ENCODE measurements around the gene SLC17A5.
"Not testable (repeated sequence)": the region's sequence is repeated elsewhere in the genome, so short reads cannot be mapped to it uniquely, and the experiment has no call there.

SLC17A5 gene

DNA sequence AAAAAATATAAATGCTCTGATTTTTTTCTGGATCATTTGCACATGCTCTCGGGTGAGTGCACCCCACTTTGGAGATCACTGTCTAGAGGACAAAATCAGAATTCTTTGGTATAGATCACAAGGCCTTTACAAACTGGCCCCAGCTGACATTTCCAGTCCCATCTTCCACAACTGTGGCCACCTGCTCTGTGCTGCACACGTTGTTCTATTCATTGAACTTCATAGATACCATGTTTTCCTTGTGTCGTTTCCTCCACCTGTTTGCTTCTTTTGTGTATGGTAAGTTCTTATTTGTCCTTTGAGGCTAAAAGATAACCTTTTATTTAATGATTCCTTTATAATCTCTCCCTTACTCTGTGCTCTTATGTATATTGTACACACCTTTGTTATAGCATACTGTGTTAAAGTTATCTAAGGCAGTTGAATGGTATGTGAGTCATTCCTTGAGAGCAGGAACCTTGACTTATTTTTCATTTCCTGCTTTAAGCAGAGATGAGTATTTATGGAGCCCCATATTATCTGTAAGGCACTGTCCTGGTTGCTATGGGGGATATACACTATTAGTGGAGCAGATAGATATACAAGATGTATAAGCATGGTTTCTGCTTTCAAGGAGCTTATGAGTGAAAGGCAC lies 12.0 kb upstream of the SLC17A5 start:
- DNase-seq (ENCODE audit: low read depth, low spot score): no peak

DNA sequence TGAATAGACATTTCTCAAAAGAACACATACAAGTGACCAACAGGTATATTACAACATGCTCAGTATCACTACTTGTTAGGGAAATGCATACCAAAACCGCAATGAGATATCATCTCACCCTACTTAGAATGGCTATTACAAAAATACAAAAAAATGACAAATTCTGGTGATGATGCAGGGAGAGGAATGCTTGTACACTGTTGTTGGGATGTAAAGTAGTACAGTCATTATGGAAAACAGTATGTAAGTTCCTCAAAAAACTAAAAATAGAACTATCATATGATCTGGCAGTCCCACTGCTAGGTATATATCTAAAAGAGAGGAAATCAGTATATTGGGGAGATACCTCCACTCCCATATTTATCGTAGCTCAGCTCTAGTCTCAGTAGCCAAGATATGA lies 10.9 kb upstream of the SLC17A5 start:
- no peak for DNase-seq (ENCODE audit: low read depth, low spot score)

DNA sequence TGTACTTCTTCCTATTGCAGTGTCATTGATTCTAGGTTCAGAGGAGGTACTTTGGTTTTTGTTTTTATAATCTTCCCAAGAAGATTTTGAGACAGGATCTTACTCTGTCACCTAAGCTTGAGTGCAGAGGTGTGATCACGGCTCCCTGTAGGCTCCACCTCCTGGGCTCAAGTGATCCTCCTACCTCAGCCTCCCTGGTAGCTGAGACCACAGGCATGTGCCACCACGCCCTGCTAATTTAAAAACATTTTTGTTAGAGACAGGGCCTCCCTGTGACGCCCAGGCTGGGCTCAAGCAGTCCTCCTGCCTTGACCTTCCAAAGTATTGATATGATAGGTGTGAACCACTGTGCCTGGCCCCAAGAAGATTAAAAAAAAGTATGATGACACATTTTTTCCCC lies 3.4 kb upstream of the SLC17A5 start:
- no peak for DNase-seq (ENCODE audit: low read depth, low spot score)

DNA sequence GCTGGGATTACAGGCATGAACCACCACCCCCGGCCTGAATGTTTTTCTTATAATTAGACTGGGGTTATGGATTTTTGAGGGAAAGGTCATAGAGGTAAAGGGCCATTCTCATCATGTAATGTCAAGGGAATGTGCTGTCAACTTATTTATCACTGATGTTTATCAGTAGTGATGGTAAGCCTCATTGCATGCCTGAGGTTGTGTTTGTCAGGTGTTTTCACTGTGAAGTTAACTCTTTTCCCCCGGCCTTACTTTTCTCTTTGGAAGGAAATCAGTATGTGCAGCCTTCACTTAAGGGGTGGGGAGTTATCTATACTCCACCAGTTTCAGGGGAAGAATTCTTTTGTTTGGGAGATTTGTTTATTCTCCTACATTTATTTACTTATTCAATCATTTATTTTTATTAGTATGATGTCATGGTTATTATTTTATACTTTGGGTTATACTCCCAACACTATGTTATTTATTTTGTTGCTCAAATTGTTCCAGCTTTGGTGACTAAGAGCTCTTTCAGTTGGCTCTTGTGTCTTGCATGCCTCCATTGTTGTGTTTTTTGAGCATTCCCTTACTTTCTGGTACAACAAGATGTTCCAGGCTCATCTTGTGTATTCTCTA lies 2.8 kb upstream of the SLC17A5 start:
- no peak for DNase-seq (ENCODE audit: low read depth, low spot score)

DNA sequence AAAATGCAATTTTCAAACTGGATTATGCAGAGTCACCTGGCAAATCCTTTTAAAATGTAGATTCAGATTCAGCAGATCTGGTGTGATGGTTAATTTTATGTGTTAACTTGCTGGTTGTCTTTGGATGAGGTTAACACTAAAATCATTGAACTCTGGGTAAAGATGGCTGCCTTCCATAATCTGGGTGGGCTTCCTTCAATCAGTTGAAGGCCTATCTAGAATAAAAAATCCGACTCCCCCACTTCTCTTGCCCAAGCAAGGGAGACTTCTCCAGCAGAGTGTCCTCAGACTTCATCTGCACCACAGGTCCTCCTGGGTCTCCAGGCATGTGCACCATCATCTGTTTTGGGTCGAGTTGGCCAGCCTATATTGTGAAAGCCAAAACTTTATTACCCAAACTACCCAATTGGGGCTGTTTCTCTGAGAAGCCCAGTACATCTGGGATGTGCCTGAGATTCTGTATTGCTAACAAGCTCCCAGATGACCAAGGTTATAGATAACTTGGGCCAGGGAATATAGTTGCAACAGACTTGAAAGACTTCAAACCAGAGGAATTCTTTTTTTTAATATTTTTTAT lies 1.6 kb upstream of the SLC17A5 start:
- no peak for DNase-seq (ENCODE audit: low read depth, low spot score)

DNA sequence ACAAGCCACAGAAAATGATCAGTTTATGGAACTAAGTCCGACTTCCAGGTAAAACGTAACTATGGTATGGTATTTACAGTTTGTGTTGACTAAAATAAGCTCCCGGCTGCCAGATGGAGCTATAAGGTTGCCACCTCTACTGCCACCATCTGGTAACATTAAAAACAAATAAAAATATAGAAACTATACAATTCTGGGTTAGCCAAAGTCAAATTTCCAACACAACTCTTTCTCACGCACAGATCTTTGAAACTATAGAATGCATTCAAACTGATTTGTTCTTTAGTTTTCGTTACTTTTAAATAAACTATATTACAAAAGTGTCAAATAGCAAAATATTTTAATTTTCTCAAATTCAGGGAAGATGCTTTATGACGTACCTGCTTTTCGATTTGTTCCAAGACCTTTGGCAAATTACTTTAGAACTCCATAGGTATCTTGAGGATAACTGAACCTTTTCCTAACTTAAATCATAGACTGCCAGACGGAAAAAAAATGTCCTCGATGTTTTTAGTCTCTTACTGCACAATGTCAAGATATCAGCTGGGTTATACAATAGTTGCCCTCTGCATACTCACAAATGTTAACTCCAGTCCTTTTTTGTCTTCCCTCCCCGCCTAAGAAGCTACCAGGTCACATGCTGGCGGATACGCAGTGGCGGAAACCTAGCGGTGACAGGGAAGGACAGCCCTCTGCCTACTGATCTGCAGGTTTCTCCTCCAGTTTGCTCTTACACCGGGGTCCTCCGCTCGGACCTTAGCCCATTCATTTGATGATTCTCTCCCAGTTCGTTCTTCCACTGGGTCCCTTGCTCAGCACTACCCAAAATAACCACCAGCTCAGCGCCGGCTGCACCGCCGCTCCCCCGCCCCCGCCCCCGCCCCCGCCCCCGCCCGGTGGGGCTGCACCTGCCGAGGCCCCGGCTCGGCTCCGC lies 888 bp downstream of the SLC17A5 start:
- peak; percentile 53 for DNase-seq (ENCODE audit: low read depth, low spot score)

DNA sequence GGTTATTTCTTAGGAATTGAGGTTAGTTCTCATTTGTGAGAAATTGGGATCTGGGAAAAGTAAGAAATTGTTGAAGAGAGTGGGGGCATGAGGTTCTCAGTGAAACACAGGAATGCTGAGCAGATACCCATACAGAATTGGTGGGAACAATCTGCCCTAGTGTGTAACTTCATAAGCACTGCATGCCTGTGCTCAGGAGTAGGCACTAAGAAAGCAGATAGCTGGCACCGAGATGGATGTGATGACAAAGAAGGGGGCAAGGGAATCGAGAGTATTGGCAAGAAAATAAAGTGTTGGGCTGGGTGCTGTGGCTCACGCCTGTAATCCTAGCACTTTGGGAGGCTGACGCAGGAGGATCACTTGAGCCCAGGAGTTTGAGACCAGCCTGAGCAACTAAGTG lies 4.0 kb downstream of the SLC17A5 start:
- no peak for DNase-seq (ENCODE audit: low read depth, low spot score)

DNA sequence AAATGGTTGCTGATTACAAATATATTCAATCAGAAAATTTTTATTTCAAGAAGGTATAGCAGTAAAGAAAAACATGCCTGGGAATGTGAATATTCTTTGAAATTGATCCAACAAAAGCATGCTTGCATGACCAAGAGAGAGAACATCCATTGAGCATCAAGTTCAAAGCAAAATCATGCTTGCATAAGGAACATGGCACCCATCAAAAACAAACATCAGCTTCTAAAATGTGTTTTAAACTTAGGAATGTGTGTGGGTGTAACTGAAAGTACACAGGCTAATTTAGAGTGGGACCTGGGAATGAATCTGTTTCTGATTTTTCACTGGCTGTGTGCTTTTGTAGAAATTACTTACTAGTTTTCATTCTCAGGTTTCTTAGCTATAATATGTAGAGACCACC lies 5.6 kb downstream of the SLC17A5 start:
- DNase-seq (ENCODE audit: low read depth, low spot score): peak; percentile 38

DNA sequence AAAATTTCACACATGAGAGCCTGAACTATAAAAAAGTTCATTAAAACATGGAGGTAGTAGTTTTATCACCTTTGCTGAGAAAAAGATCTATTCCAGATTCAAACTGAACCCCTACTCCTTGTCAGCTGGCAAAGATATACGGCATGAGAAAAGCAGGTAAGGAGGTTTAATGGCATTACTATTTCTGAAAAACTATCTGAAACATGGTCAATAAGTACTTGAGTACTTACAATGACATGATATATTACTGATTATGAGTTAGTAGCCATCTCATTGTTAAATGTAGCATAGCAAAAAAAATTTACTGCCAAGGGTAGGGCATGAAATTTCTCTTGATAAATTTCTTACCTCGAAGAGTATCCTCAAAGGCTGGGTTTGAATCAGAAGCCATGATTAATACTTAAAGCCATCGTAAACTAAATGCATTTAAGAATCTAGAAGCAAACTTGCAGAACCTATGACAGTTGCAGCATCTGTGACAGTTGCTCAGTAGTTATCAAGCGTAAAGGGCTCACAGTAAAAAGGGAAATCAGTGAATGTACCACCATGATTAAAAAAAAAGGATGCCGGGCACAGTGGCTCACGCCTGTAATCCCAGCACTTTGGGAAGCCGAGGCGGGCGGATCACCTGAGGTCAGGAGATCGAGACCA lies 8.7 kb downstream of the SLC17A5 start:
- no peak for DNase-seq (ENCODE audit: low read depth, low spot score)

DNA sequence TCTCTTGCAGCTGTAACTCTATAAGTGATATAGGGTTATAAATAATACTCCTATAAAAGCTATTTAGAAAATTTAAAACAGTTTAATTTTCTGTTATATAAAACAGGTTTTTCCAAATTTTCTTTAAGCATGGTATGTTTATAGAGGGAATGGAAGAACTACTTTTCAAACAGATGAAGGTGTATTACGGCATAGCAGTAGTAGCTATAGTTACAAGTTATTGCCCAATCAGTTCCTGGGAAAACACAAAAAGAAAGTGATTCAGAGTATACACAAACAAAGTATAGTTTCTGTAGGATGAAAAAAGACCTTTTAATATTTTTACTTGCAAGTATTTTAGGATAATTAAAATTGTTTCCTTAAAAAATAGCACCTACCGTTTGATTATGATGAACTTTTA lies 9.8 kb downstream of the SLC17A5 start:
- DNase-seq (ENCODE audit: low read depth, low spot score): no peak

DNA sequence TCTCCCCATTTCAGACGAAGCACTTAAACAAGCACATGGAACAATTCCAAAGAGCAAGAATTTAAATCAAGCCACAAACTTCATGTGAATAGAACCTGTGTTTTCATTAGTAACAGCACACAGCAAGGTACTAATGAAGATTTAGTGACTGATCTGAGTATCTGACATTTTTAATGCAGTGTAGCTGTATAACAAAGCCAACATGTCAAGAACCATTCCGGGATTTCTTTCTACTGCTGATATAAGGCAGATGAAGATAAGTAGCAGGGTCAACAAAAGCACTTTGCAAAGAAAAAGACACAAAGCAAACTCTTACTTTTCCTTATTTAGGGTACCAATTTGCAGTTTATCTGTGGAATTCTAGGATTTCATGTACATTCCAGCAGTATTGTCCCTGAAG lies 11.3 kb downstream of the SLC17A5 start:
- no peak for DNase-seq (ENCODE audit: low read depth, low spot score)

DNA sequence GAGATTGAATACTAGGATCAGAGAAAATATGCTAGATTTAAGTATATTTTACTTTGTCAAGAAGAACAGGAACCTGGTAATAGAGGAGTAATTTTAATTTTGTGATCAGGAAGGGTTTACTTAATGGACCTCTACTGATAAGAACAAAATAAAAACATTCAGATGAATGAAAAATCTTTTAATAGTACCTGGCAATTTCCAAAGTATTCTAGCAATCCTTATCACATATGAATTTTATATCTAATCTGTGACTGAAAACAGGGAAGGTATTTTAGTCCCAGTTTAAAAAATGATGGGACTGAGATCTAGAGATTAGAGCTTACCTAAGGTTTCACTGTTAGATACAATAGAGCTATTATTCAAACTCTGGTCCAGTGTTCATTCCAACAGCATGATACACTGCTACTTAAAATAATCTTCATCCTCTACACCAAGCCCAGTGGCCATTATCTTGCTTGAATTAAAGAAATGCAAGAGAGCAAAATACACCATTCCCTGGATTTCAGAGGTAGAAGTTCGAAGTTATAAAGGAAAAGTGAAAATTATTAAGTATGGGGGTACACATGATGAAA lies 13.5 kb downstream of the SLC17A5 start:
- peak; percentile 28 for DNase-seq (ENCODE audit: low read depth, low spot score)

DNA sequence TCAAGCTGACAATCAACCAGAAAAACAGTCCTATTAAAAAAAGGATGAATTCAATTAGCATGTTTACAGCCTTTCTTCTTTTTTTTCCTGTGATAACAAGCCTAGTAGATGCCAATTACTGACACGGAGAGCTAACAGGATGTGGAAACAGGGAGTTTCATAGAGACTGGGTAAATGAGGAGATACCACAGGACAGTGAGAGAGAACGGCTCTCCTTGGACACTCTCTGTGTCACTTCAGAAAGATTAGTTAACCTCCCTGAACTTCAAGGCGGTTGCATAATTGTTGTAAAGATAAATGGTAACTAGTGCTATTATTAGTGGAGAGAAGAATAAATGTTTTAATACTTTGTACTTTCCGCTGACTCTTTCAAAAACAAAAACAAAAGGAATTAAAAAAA lies 14.8 kb downstream of the SLC17A5 start:
- DNase-seq (ENCODE audit: low read depth, low spot score): no peak

DNA sequence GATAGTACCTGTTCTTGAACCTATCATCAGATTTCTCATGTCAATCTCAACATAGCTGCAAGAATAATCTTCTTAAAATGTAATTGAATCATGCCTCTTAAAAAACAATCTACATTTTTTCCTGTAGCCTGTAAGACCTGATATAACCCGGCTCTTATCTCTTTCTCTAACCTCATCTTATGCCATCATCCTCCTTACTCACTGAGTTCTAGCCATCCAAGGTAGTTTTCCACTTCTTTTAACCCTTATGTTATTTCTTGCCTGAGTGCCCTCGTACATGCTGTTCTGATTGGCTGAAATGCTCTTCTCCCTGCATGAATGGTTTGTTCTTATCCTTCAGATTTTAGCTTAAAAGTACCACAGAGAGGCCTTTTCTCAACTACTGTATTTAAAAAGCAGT lies 16.4 kb downstream of the SLC17A5 start:
- no peak for DNase-seq (ENCODE audit: low read depth, low spot score)

DNA sequence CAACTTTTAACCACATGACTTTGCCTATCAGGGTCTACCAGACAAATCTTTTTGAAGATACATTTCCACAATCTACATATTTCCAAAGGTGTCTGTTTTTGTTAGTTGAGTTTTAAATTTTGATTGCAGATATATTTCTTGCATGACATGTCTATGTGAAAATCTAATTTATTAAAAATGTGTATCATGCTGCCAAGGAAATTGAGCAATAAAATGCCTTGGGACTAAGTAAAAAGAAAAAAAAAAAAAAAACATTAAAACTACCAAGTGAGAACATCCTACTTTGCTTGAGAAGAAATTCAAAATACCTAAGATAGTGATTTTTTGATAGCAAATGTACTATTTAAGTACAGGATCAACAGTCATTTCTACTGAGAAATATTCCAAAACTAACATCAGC lies 17.7 kb downstream of the SLC17A5 start:
- no peak for DNase-seq (ENCODE audit: low read depth, low spot score)

DNA sequence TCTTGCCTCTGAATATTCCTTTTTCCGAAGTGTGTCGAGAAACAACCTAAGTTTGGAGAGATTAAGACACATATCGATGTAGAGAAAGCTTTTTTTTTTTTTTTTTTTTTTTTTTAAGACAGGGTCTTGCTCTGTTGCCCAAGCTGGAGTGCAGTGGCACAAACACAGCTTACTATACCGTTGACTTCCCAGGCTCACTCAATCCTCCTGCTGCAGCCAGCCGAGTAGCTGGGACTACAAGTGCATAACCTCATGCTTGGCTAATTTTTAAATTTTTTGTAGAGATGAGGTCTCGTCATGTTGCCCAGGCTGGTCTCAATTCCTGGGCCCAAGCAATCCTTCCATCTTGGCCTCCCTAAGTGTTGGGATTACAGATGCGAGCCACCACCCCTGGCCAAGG lies 21.4 kb downstream of the SLC17A5 start:
- no peak for DNase-seq (ENCODE audit: low read depth, low spot score)

DNA sequence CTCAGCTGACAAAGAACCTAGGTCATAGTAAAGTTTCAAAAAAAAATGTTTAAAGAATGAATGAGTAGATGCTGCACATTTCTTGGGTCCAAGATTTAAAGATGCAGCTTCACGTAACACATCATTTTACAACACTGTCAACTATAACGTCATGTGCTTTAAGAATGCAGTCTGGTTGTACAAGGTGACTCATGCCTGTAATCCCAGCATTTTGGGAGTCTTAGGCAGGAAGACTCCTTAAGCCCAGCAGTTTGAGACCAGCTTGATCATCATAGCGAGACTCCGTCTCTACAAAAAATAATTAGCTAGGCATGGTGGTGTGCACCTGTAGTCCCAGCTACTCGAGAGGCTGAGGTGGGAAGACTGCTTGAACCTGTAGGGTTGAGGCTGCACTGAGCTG lies 21.9 kb downstream of the SLC17A5 start:
- no peak for DNase-seq (ENCODE audit: low read depth, low spot score)

DNA sequence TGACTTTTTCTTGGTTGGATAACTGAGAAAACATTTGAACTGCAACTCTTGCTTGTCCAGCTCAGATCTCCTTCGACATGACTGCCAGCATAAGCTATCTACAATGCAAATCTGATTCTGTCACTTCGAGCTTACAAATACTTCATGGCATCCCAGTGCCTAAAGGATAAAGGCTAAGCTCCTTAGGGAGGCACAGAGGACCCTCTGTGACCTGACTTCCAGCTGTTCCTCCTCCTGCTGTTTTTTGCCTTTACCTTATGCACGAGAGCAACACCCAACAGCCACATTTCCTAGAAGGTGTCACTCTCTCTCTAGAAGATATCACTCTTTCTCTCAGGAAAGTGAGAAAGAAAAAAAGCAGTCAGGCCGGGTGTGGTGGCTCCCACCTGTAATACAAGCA lies 23.4 kb downstream of the SLC17A5 start:
- DNase-seq (ENCODE audit: low read depth, low spot score): no peak

DNA sequence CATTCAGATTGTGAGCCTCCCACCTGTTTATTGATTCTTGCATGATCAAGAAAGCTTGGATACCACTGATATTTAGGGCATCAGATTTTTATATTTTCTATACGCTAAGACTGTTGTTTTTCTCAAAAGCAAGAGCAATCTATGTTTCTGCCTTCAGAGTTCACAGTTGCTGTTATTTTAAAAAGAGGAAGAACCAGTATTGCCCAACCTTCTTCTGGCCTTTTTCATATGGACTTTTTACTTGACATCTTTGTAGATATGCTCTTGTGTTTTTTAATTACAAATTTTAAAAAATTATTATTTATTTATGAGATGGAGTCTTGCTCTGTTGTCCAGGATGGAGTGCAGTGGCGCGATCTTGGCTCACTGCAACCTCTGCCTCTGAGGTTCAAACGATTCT lies 28.9 kb downstream of the SLC17A5 start:
- no peak for DNase-seq (ENCODE audit: low read depth, low spot score)

DNA sequence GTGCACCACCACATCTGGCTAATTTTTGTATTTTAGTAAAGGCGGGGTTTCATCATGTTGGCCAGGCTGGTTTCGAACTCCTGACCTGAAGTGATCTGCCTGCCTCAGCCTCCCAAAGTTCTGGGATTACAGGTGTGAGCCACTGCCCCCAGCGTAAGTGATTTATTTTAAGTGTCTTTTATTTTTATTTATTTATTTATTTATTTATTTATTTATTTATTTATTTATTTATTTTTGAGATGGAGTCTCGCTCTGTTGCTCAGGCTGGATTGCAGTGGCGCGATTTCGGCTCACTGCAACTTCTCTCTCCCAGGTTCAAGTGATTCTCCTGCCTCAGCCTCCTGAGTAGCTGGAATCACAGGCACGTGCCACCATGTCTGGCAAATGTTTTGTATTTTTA lies 30.3 kb downstream of the SLC17A5 start:
- DNase-seq (ENCODE audit: low read depth, low spot score): not testable (repeated sequence)

DNA sequence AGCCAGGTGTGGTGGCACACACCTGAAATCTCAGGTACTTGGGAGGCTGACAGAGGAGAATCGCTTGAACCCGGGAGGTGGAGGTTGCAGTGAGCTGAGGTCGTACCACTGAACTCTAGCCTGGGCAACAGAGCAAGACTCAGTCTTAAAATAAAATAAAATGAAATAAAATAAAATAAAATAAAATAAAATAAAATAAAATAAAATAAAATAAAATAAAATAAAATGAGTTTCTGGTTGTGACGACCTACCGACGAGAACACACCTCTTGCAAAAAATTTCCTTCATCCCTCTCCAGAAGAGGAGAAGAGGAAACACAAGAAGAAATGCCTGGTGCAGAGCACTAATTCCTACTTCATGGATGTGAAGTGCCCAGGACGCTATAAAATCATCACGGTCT lies 35.7 kb downstream of the SLC17A5 start:
- not testable (repeated sequence) for DNase-seq (ENCODE audit: low read depth, low spot score)

DNA sequence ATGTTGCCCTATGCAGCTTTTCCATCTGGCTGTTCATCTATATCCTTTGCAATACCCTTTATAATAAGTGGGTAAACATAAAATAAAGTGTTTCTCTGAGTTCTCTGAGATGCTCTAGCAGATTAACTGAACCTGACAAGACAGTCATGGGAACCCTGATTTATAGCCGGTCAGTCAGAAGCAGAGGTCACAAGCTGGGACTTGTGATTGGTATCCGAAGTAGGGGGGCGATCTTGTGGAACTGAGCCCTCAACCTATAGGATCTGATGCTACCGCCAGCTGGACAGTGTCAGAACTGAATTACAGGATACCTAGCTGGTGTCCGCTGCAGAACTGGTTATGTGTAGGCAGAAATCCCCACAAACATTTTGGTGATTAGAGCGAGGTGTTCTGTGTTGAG lies 39.0 kb downstream of the SLC17A5 start:
- no peak for DNase-seq (ENCODE audit: low read depth, low spot score)
